ENCODE data around the gene CHIT1. TPM values are rescaled to one million over a fixed set of nuclear protein-coding genes. Genes with fewer than 3 reads are reported as not detected.
A peak's percentile ranks its signal among the peaks of the same experiment; 100 is the strongest.

CHIT1 gene
- total and polyA plus RNA-seq, 9 of the 15 experiments (the other 6 are each of a cell fraction or from before 2014, with no cell fraction given): not detected

DNA sequence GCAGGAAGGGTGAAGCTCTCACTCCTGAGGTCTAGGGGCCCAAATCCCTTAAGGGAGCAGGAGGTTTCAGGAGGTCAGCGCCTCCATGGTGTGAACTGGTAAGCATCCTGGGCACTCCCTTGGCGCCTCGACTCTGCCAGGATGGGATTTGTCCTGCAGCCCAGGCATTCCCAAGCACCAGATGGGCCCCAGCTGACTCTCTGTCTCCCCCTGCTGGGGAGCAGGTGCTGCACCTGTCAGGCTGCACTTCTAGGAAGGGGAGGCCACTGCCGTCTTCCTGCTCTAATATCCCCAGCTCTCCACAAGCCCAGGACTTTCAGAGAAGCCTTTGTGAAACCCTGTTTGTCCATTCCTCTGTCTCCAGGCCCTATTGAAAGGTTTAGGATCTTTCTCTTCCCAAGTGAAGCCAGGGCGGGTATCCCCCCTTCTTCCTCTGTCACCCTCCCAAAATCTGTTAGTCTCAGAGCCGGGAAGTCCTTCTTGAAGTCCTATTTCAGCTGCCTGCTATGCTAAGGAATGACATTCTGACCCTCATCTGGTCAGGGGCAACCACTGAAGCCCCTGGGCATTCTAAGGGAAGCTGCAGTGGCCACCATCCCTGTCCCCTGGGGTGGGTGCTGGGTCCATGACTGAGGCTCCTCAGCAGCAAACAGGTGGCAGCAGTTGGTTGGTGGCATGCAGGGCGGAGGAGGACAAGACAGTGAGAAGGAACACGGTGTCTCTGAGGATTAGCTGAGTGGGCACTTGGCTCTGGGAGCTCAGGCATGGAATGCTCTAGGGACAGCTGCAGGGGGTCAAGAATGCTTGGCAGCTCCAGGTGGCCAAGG is 57.1 kb downstream of the CHIT1 start (continued):
- peak; percentile 30; the same call in 1 of the 2 replicates for TF ChIP-seq CTBP1 (IDR thresholded peaks at IDR 0.05; ENCODE audit: borderline replicate concordance)
- TF ChIP-seq JUND (IDR thresholded peaks at IDR 0.05; ENCODE audit: borderline replicate concordance, low read depth, low read length): peak; percentile 57
- TF ChIP-seq JUND (tag; IDR thresholded peaks at IDR 0.05; ENCODE audit: borderline replicate concordance, low read depth, low read length): no peak
- no peak; the same call in 1 of the 2 replicates for TF ChIP-seq KLF16 (IDR thresholded peaks at IDR 0.05)
- TF ChIP-seq PCBP2 (IDR thresholded peaks at IDR 0.05; ENCODE audit: low read depth, low read length, poor library complexity, severe bottlenecking): no peak
- TF ChIP-seq ETV1 (tag; conservative IDR thresholded peaks at IDR 0.05; ENCODE audit: low read depth): no peak
- TF ChIP-seq, protein P1, sequence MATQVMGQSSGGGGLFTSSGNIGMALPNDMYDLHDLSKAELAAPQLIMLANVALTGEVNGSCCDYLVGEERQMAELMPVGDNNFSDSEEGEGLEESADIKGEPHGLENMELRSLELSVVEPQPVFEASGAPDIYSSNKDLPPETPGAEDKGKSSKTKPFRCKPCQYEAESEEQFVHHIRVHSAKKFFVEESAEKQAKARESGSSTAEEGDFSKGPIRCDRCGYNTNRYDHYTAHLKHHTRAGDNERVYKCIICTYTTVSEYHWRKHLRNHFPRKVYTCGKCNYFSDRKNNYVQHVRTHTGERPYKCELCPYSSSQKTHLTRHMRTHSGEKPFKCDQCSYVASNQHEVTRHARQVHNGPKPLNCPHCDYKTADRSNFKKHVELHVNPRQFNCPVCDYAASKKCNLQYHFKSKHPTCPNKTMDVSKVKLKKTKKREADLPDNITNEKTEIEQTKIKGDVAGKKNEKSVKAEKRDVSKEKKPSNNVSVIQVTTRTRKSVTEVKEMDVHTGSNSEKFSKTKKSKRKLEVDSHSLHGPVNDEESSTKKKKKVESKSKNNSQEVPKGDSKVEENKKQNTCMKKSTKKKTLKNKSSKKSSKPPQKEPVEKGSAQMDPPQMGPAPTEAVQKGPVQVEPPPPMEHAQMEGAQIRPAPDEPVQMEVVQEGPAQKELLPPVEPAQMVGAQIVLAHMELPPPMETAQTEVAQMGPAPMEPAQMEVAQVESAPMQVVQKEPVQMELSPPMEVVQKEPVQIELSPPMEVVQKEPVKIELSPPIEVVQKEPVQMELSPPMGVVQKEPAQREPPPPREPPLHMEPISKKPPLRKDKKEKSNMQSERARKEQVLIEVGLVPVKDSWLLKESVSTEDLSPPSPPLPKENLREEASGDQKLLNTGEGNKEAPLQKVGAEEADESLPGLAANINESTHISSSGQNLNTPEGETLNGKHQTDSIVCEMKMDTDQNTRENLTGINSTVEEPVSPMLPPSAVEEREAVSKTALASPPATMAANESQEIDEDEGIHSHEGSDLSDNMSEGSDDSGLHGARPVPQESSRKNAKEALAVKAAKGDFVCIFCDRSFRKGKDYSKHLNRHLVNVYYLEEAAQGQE (IDR thresholded peaks at IDR 0.05; ENCODE audit: borderline replicate concordance): peak; percentile 74
- TF ChIP-seq, protein P1 (CRISPR knock-in tag; IDR thresholded peaks at IDR 0.05; ENCODE audit: low read depth): no peak
- TF ChIP-seq, protein P2, sequence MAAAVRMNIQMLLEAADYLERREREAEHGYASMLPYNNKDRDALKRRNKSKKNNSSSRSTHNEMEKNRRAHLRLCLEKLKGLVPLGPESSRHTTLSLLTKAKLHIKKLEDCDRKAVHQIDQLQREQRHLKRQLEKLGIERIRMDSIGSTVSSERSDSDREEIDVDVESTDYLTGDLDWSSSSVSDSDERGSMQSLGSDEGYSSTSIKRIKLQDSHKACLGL (CRISPR knock-in tag; IDR thresholded peaks at IDR 0.05; ENCODE audit: borderline replicate concordance, poor library complexity, severe bottlenecking): no peak
- TF ChIP-seq RB1 (IDR thresholded peaks at IDR 0.05; ENCODE audit: low read depth): peak; percentile 40; the same call in 1 of the 2 replicates
- TF ChIP-seq DEAF1 (CRISPR knock-in tag; IDR thresholded peaks at IDR 0.05): peak; percentile 36
- TF ChIP-seq, protein P3, sequence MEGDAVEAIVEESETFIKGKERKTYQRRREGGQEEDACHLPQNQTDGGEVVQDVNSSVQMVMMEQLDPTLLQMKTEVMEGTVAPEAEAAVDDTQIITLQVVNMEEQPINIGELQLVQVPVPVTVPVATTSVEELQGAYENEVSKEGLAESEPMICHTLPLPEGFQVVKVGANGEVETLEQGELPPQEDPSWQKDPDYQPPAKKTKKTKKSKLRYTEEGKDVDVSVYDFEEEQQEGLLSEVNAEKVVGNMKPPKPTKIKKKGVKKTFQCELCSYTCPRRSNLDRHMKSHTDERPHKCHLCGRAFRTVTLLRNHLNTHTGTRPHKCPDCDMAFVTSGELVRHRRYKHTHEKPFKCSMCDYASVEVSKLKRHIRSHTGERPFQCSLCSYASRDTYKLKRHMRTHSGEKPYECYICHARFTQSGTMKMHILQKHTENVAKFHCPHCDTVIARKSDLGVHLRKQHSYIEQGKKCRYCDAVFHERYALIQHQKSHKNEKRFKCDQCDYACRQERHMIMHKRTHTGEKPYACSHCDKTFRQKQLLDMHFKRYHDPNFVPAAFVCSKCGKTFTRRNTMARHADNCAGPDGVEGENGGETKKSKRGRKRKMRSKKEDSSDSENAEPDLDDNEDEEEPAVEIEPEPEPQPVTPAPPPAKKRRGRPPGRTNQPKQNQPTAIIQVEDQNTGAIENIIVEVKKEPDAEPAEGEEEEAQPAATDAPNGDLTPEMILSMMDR (IDR thresholded peaks at IDR 0.05 in 2 of 3, conservative IDR thresholded peaks at IDR 0.05 in 1 of 3; ENCODE audit: insufficient read depth in 2 of 3, low read depth in 1 of 3, low read length in 3 of 3): peak; percentile 92 to 97 (median 93)
